OCI-LY1 (cell line): ENCODE results near the gene MTFR2.

Experiments
- H2AFZ ChIP-seq: fragments of 200-600 bp; sonication (generic), shearing (Covaris generic); 2 replicates; pipeline ENCODE4 v1.6.0; 2014; ENCODE audit warnings: antibody characterized with exemption, mild to moderate bottlenecking, low read length
- H3F3A ChIP-seq: fragments of 200-600 bp; sonication (generic), shearing (Covaris generic); 2 replicates; pipeline ENCODE4 v1.6.0; 2014; ENCODE audit warnings: mild to moderate bottlenecking, antibody characterized with exemption, low read length, moderate library complexity; ENCODE audit not compliant: insufficient read depth
- H3K27ac ChIP-seq: fragments of 200-600 bp; sonication (generic); 2 replicates; pipeline ENCODE4 v1.5.1; 2014; ENCODE audit warnings: low read length, mixed run types, mild to moderate bottlenecking, low read depth; ENCODE audit not compliant: poor library complexity, severe bottlenecking
- H3K27me3 ChIP-seq: fragments of 200-600 bp; sonication (generic); 2 replicates; pipeline ENCODE4 v1.6.0; 2014; ENCODE audit warnings: antibody characterized with exemption, mild to moderate bottlenecking, low read length, moderate library complexity; ENCODE audit not compliant: insufficient read depth
- H3K36me3 ChIP-seq: fragments of 200-600 bp; sonication (generic); 2 replicates; pipeline ENCODE4 v1.6.1; 2014; ENCODE audit warnings: mild to moderate bottlenecking, antibody characterized with exemption, low read length, moderate library complexity, mixed read lengths; ENCODE audit not compliant: insufficient read depth
- H3K4me1 ChIP-seq: fragments of 200-600 bp; sonication (generic); 2 replicates; pipeline ENCODE4 v1.5.1; 2014; ENCODE audit warnings: mild to moderate bottlenecking, low read length, moderate library complexity; ENCODE audit not compliant: insufficient read depth, severe bottlenecking
- H3K4me2 ChIP-seq: fragments of 200-600 bp; sonication (generic), shearing (Covaris generic); 2 replicates; pipeline ENCODE4 v1.6.1; 2014; ENCODE audit warnings: low read length
- H3K4me3 ChIP-seq: fragments of 200-600 bp; sonication (generic); 2 replicates; pipeline ENCODE4 v1.5.1; 2014; ENCODE audit warnings: low read length, low read depth, mild to moderate bottlenecking, mixed read lengths; ENCODE audit not compliant: poor library complexity, severe bottlenecking
- H3K79me2 ChIP-seq: fragments of 200-600 bp; shearing (Covaris generic); 2 replicates; pipeline ENCODE4 v1.6.1; 2016; ENCODE audit warnings: mixed run types, low read length, mixed read lengths; ENCODE audit not compliant: insufficient read depth
- H3K9ac ChIP-seq: fragments of 200-600 bp; sonication (generic), shearing (Covaris generic); 2 replicates; pipeline ENCODE4 v1.6.1; 2014; ENCODE audit warnings: mild to moderate bottlenecking, low read length, mixed read lengths
- H3K9me2 ChIP-seq: fragments of 200-600 bp; sonication (generic), shearing (Covaris generic); 2 replicates; pipeline ENCODE4 v1.6.1; 2014; ENCODE audit warnings: low read depth, mild to moderate bottlenecking, low read length, mixed read lengths
- H3K9me3 ChIP-seq: fragments of 200-600 bp; shearing (Covaris generic); 2 replicates; pipeline ENCODE4 v1.6.1; 2014; ENCODE audit warnings: low read length, mixed read lengths
- H4K20me1 ChIP-seq: fragments of 200-600 bp; sonication (generic), shearing (Covaris generic); 2 replicates; pipeline ENCODE4 v1.6.0; 2016; ENCODE audit warnings: mild to moderate bottlenecking, low read length; ENCODE audit not compliant: insufficient read depth
- EZH2 ChIP-seq: fragments of 200-600 bp; sonication (generic), shearing (Covaris generic); IDR thresholded peaks from 2 replicates; pipeline ENCODE4 v1.8.0; 2017; ENCODE audit warnings: borderline replicate concordance, mixed run types, mild to moderate bottlenecking, antibody characterized with exemption, low read length, moderate library complexity, mixed read lengths
- TF ChIP-seq, protein P1 (sequence below): fragments of 200-600 bp; sonication (generic), shearing (Covaris generic); IDR thresholded peaks from 2 replicates; pipeline ENCODE4 v1.5.1; 2017; ENCODE audit warnings: mild to moderate bottlenecking, antibody characterized with exemption, low read length, moderate library complexity, mixed read lengths

The MTFR2 gene

GRCh38 chr6:136191606-136192312 is 58.4 kb downstream of the MTFR2 start:
- Histone ChIP-seq H3K36me3 (no peaks in the 10 kb centered on the region), H3K9me2 (no peaks in the 10 kb centered on the region), H3K4me3 (no peak overlapping the region), H3K4me1 (no peaks in the 10 kb centered on the region), H3K9ac (no peak overlapping the region), H3K79me2 (no peaks in the 10 kb centered on the region), H3K9me3 (no peaks in the 10 kb centered on the region), H3K27me3 (no peaks in the 10 kb centered on the region), H3F3A (no peaks in the 10 kb centered on the region), H2AFZ (no peak overlapping the region), H3K27ac (no peak overlapping the region), H3K4me2 (no peak overlapping the region), H4K20me1 (no peaks in the 10 kb centered on the region)
- no peak for TF ChIP-seq EZH2
- TF ChIP-seq, protein P1, sequence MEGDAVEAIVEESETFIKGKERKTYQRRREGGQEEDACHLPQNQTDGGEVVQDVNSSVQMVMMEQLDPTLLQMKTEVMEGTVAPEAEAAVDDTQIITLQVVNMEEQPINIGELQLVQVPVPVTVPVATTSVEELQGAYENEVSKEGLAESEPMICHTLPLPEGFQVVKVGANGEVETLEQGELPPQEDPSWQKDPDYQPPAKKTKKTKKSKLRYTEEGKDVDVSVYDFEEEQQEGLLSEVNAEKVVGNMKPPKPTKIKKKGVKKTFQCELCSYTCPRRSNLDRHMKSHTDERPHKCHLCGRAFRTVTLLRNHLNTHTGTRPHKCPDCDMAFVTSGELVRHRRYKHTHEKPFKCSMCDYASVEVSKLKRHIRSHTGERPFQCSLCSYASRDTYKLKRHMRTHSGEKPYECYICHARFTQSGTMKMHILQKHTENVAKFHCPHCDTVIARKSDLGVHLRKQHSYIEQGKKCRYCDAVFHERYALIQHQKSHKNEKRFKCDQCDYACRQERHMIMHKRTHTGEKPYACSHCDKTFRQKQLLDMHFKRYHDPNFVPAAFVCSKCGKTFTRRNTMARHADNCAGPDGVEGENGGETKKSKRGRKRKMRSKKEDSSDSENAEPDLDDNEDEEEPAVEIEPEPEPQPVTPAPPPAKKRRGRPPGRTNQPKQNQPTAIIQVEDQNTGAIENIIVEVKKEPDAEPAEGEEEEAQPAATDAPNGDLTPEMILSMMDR: no peak

- no peaks in the 10 kb centered on the region for H3K79me2 ChIP-seq
- no peak overlapping the region for H3K4me3 ChIP-seq
- no peaks in the 10 kb centered on the region for H3K4me1 ChIP-seq
- H3K4me2 ChIP-seq: no peak overlapping the region
- TF ChIP-seq, protein P1: no peak
- no peak for TF ChIP-seq EZH2
- H4K20me1 ChIP-seq: no peaks in the 10 kb centered on the region
- H3K9ac ChIP-seq: no peak overlapping the region
- H2AFZ ChIP-seq: no peak overlapping the region
- H3F3A ChIP-seq: no peaks in the 10 kb centered on the region
- no peaks in the 10 kb centered on the region for H3K9me3 ChIP-seq
- H3K27me3 ChIP-seq: no peaks in the 10 kb centered on the region
- no peaks in the 10 kb centered on the region for H3K9me2 ChIP-seq
- H3K36me3 ChIP-seq: no peaks in the 10 kb centered on the region
- no peak overlapping the region for H3K27ac ChIP-seq
Measured at GRCh38 chr6:136189104-136189503, 61.0 kb downstream of the MTFR2 start.

DNA sequence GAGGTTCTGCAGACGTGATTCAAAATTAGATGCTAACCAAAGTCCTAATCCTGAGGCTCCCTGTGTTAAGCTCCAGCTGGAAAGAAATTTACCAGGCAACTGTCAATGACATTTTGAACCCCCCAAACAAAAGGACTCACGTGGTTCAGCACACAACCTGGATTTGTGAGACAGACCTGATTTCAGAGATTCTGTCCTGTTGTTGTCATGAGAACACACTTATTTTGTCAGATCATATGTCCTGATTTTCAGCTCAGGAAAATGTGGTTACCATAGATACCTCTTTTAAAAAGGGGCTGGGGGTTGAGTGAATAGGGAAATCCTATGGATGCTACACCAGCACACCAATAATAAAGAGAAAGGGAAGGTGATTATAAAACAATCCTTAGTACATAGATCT is 61.6 kb downstream of the MTFR2 start:
- Histone ChIP-seq H3K9me2 (no peaks in the 10 kb centered on the region), H3K4me3 (no peak overlapping the region), H3K4me2 (no peak overlapping the region), H3F3A (no peaks in the 10 kb centered on the region), H3K9me3 (no peaks in the 10 kb centered on the region), H3K9ac (no peak overlapping the region), H3K27ac (no peak overlapping the region), H4K20me1 (no peaks in the 10 kb centered on the region), H2AFZ (no peak overlapping the region), H3K36me3 (no peaks in the 10 kb centered on the region), H3K27me3 (no peaks in the 10 kb centered on the region), H3K79me2 (no peaks in the 10 kb centered on the region), H3K4me1 (no peaks in the 10 kb centered on the region)
- TF ChIP-seq EZH2: no peak

DNA sequence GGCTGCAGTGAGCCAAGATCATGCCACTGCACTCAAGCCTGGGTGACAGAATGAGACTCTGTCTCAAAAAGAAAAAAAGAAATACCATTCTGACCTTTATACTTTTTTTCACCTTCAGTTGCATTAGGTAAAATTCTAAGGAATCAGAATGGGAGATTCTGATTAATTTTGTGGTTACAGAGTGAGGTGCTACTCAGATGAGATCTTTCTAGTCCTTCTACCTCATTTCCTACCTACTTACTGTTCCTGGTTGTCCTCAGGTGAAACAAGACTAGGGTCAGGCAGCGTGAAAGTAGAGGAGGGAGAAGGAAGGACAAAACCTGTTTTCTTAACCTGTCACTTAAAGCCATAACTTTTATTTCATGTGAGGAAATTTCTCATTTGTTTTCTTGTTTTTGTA is 63.7 kb downstream of the MTFR2 start:
- Histone ChIP-seq H3K9me2 (no peaks in the 10 kb centered on the region), H3K36me3 (no peaks in the 10 kb centered on the region), H4K20me1 (no peaks in the 10 kb centered on the region), H3K9me3 (no peaks in the 10 kb centered on the region), H2AFZ (no peak overlapping the region), H3K4me1 (no peaks in the 10 kb centered on the region), H3K9ac (no peak overlapping the region), H3F3A (no peaks in the 10 kb centered on the region), H3K27me3 (no peaks in the 10 kb centered on the region), H3K4me2 (no peak overlapping the region), H3K79me2 (no peaks in the 10 kb centered on the region), H3K4me3 (no peak overlapping the region), H3K27ac (no peak overlapping the region)
- TF ChIP-seq, protein P1: no peak
- no peak for TF ChIP-seq EZH2
